Cerebellar cortex (tissue), 1 donor: ENCODE data around the gene LRG1.

Source experiments
- DNase-seq: peaks from one replicate; pipeline ENCODE4 v3.0.0-alpha.2; 2015; ENCODE audit warnings: low spot score

LRG1 gene

DNA sequence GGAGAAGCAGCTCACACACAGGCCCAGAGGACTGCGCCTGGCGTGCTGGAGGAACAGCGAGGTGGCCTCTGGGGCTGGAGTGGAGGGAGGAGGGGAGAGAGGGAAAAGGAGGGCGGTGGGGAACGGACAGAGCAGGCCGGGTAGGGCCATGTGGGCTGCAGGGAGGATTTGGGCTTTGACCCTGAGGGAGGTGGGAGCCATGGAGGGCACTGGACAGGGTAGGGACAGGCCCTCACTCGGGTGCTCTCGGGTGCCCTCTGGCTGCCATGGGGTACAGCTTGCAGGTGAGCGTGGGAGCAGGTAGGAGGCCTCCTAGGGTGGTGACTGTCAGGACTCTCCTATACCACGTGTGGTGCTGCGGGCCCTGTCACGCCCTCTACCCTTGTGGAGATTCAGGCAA lies 44.4 kb downstream of the LRG1 start:
- no peak for DNase-seq

GRCh38 chr19:4494691-4495064 lies 45.2 kb downstream of the LRG1 start:
- no peak for DNase-seq

DNA sequence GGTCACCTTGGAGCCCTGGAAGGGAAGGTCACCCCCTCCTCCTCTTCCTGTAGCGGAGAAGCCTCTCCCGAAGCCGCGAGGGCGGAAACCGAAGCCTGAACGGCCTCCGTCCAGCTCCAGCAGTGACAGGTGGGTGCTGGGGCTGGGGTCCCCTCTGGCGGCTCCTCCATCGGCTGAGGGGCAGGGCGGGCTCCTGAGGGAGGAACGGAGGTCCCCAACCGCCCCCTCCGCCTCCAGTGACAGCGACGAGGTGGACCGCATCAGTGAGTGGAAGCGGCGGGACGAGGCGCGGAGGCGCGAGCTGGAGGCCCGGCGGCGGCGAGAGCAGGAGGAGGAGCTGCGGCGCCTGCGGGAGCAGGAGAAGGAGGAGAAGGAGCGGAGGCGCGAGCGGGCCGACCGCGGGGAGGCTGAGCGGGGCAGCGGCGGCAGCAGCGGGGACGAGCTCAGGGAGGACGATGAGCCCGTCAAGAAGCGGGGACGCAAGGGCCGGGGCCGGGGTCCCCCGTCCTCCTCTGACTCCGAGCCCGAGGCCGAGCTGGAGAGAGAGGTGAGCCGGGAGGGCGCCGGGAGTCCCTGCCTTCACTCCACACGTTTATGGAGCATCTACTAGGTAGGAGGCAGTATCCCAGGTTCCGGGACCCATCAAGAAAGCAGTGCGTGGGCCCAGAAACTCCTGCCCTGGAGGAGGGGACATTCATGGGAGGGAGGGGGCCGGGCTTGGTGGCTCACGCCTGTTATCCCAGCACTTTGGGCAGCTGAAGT lies 45.7 kb downstream of the LRG1 start:
- no peak for DNase-seq

GRCh38 chr19:4493104-4493928 lies 46.5 kb downstream of the LRG1 start:
- DNase-seq, result no peak

DNA sequence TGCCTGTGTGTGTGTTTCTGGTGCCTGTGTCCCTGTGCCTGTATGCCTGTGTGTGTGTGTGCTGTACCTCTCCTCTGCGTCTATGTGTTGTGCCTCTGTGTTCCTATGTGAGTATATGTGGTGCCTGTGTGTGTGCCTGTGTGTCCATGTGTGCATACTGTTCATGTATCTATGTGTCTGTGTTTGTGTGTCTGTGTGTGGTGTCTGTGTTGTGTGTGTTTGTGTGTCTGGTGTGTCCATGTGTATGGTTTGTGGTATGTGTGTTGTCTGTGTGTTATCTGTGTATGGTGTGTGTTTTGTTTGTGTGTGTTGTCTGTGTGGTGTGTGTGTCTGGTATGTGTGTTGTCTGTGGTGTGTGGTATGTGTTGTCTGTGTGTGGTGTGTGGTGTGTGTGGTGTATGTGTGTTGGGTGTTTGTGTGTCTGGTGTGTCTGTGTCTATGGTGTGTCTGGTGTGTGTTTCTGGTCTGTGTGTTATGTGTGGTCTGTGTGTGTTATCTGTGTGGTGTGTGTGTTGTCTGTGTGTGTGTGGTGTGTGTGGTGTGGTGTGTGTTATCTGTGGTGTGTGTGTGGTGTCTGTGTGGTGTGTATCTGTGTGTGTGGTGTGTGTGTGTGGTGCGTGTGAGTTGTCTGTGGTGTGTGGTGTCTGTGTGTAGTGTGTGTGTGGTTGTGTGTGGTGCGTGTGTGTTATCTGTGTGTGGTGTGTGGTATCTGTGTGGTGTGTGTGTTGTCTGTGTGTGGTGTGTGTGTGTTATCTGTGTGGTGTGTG lies 47.3 kb downstream of the LRG1 start:
- DNase-seq, result no peak

GRCh38 chr19:4491446-4491845 lies 48.4 kb downstream of the LRG1 start:
- DNase-seq, result no peak

DNA sequence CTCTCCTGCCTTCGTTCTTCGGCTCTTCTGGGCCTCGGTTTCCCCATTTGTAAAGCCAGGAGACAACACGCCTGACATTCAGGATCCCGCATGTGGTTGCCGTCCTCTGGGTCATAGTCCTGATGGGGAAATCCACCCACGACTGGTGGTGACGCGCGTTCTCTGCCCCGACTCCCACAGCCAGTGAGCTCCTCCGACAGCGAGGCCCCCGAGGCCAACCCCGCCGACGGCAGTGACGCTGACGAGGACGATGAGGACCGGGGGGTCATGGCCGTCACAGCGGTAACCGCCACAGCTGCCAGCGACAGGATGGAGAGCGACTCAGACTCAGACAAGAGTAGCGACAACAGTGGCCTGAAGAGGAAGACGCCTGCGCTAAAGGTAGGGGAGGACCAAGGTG lies 51.3 kb downstream of the LRG1 start:
- no peak for DNase-seq

DNA sequence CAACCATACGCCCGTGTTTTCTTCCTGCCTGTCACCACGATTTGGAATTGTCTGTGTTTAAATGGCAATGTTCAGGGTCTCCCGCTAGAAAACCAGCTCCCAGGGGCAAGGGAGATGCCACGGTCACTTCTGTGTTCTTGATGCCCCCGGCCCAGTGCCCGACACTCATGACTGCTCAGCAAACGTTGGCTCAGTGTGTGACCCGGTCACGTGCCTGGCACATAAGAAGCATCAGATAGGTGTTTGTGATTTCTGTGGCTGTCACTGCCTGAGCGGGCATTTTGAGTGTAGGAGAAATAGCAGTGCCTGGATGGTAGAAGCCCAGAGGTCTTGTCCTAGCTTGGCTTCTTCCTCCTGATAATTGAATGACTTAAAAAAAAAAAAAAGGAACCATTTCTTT lies 52.3 kb downstream of the LRG1 start:
- peak; percentile 33 for DNase-seq
